ENCODE measurements around the gene CNTNAP5. TPM values are rescaled to one million over a fixed set of nuclear protein-coding genes. Genes with fewer than 3 reads are reported as not detected.

The CNTNAP5 gene
- total and polyA plus RNA-seq, 2 donors (not counting 1 experiment from before 2014, with no cell fraction given), result not detected

DNA sequence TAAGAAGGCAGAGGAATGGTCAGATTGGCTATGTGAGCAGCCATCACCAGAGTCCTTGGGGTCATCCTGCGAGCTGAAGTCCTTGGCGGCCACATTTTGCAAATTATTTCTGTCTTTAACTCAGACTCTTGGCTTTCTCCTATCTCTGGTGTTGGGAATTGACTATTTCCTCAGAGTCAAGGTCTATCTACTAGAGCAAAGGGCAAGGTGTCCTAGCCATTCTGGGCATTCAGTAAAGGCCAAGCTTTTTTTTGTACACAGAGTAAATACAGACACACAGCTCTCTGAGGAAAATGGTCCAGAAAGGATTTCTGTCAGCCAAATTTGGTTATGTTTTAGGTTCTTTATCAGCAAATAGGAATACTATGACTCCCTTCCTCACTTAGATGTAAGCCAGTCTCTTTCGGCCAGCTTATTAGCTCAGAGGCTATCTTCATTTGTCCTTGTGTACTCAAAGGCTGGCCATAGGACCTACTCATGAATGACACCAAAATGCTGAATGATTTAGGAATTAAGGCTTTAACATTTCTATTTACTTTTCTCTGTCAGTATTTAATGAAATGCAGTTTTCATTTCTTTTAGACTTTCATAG lies 146.5 kb downstream of the CNTNAP5 start:
- H3K27me3 Mint-ChIP-seq, result no peaks in the 10 kb centered on the region
- Histone ChIP-seq H2AFZ (ENCODE audit: insufficient read depth, low read depth, low read length, poor library complexity, severe bottlenecking) (no peak overlapping the region), H3K27ac (ENCODE audit: low read length in 2 of 2) (no peak overlapping the region), H3K9ac (ENCODE audit: low read length) (no peak overlapping the region), H3K4me1 (ENCODE audit: control insufficient read depth in 2 of 2, insufficient read depth in 2 of 2, low read length in 2 of 2) (no peaks in the 10 kb centered on the region), H3K4me3 (ENCODE audit: control extremely low read depth in 1 of 5, extremely low read depth in 1 of 5, insufficient read depth in 1 of 5, low read depth in 2 of 5, low read length in 4 of 5) (no peak overlapping the region), H3K36me3 (replicated peaks in 1 of 2; ENCODE audit: control extremely low read depth in 1 of 2, control insufficient read depth in 1 of 2, extremely low read depth in 1 of 2, insufficient read depth in 2 of 2, low read length in 1 of 2) (no peaks in the 10 kb centered on the region), H3K27me3 (replicated peaks in 1 of 4; ENCODE audit: control extremely low read depth in 1 of 4, control insufficient read depth in 3 of 4, insufficient read depth in 4 of 4, low read length in 3 of 4) (no peaks in the 10 kb centered on the region), H4K20me1 (ENCODE audit: control insufficient read depth, insufficient read depth, low read length, poor library complexity, severe bottlenecking) (no peaks in the 10 kb centered on the region), H3K79me2 (ENCODE audit: control insufficient read depth, insufficient read depth, low read length) (no peaks in the 10 kb centered on the region), H3K4me2 (replicated peaks; ENCODE audit: low read depth, low read length, poor library complexity, severe bottlenecking) (no peak overlapping the region), H3K9me3 (ENCODE audit: control extremely low read depth in 1 of 3, control insufficient read depth in 2 of 3, insufficient read depth in 1 of 3, low read length in 2 of 3) (peaks cover 0 to 4% (median 0%) of the 10 kb centered on the region in 3 donors)
- no peaks in the 10 kb centered on the region for H3K4me1 Mint-ChIP-seq
- TF ChIP-seq, protein P1, sequence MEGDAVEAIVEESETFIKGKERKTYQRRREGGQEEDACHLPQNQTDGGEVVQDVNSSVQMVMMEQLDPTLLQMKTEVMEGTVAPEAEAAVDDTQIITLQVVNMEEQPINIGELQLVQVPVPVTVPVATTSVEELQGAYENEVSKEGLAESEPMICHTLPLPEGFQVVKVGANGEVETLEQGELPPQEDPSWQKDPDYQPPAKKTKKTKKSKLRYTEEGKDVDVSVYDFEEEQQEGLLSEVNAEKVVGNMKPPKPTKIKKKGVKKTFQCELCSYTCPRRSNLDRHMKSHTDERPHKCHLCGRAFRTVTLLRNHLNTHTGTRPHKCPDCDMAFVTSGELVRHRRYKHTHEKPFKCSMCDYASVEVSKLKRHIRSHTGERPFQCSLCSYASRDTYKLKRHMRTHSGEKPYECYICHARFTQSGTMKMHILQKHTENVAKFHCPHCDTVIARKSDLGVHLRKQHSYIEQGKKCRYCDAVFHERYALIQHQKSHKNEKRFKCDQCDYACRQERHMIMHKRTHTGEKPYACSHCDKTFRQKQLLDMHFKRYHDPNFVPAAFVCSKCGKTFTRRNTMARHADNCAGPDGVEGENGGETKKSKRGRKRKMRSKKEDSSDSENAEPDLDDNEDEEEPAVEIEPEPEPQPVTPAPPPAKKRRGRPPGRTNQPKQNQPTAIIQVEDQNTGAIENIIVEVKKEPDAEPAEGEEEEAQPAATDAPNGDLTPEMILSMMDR (IDR thresholded peaks at IDR 0.05), result no peak
- no peak for TF ChIP-seq EZH2 (IDR thresholded peaks at IDR 0.05; ENCODE audit: borderline replicate concordance, insufficient read depth, low read depth, low read length, poor library complexity, severe bottlenecking)
- DNase-seq (no peak), ATAC-seq (ENCODE audit: low read depth) (no peak)
- CTCF ChIA-PET, result no interaction called here
- H3K27ac Mint-ChIP-seq, result no peak overlapping the region
- H3K9me3 Mint-ChIP-seq (ENCODE audit: insufficient read depth), result peaks cover 4% of the 10 kb centered on the region
- no peak overlapping the region for H3K4me3 Mint-ChIP-seq
- intact Hi-C loops (cut with micrococcal nuclease), result no loop called here
- WGBS (ENCODE audit: insufficient coverage), result 100% methylated on average over 1 of the region's 3 CpGs
- POLR2A ChIA-PET, result no interaction called here

DNA sequence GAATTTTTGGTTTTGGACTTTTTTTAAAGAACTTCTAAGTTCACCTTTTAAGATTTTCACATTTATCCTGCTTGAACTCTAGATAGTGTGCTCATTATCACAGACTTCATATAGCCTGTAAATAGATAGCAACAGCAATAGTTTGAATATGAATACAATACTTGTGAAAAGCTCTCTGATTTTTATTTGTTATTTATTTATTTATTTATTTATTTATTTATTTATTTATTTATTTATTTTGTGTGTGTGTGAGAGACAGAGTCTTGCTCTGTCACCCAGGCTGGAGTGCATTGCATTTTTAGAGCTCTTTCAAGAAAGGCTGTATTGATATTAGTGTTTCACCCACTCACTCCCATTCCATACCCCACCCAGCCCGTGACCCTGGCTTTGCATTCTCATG lies 153.6 kb downstream of the CNTNAP5 start:
- Histone ChIP-seq H4K20me1 (ENCODE audit: control insufficient read depth, insufficient read depth, low read length, poor library complexity, severe bottlenecking) (no peaks in the 10 kb centered on the region), H3K27ac (ENCODE audit: low read length in 2 of 2) (no peak overlapping the region), H3K4me1 (ENCODE audit: control insufficient read depth in 2 of 2, insufficient read depth in 2 of 2, low read length in 2 of 2) (no peaks in the 10 kb centered on the region), H3K4me3 (ENCODE audit: control extremely low read depth in 1 of 5, extremely low read depth in 1 of 5, insufficient read depth in 1 of 5, low read depth in 2 of 5, low read length in 4 of 5) (no peak overlapping the region), H3K9me3 (ENCODE audit: control extremely low read depth in 1 of 3, control insufficient read depth in 2 of 3, insufficient read depth in 1 of 3, low read length in 2 of 3) (peaks cover 0 to 5% (median 0%) of the 10 kb centered on the region in 3 donors), H3K9ac (ENCODE audit: low read length) (no peak overlapping the region), H3K36me3 (replicated peaks in 1 of 2; ENCODE audit: control extremely low read depth in 1 of 2, control insufficient read depth in 1 of 2, extremely low read depth in 1 of 2, insufficient read depth in 2 of 2, low read length in 1 of 2) (no peaks in the 10 kb centered on the region), H2AFZ (ENCODE audit: insufficient read depth, low read depth, low read length, poor library complexity, severe bottlenecking) (no peak overlapping the region), H3K27me3 (replicated peaks in 1 of 4; ENCODE audit: control extremely low read depth in 1 of 4, control insufficient read depth in 3 of 4, insufficient read depth in 4 of 4, low read length in 3 of 4) (no peaks in the 10 kb centered on the region), H3K4me2 (replicated peaks; ENCODE audit: low read depth, low read length, poor library complexity, severe bottlenecking) (no peak overlapping the region), H3K79me2 (ENCODE audit: control insufficient read depth, insufficient read depth, low read length) (no peaks in the 10 kb centered on the region)
- H3K27me3 Mint-ChIP-seq, result no peaks in the 10 kb centered on the region
- ChIA-PET CTCF (no interaction called here), POLR2A (no interaction called here)
- intact Hi-C loops (cut with micrococcal nuclease), result no loop called here
- no peak overlapping the region for H3K4me3 Mint-ChIP-seq
- DNase-seq, result no peak
- H3K27ac Mint-ChIP-seq, result no peak overlapping the region
- no peaks in the 10 kb centered on the region for H3K4me1 Mint-ChIP-seq
- no peak for TF ChIP-seq EZH2 (IDR thresholded peaks at IDR 0.05; ENCODE audit: borderline replicate concordance, insufficient read depth, low read depth, low read length, poor library complexity, severe bottlenecking)
- TF ChIP-seq, protein P1 (IDR thresholded peaks at IDR 0.05), result no peak
- no CpG with 5 or more reads among the region's 1 CpG for WGBS (ENCODE audit: insufficient coverage)
- ATAC-seq (ENCODE audit: low read depth), result no peak
- H3K9me3 Mint-ChIP-seq (ENCODE audit: insufficient read depth), result no peaks in the 10 kb centered on the region
